GM21423 (cell line): ENCODE results near the gene COL5A1.

ENCODE experiments used
- ATAC-seq: cut with Tn5 transposase; IDR thresholded peaks from one replicate; pipeline ENCODE4 v1.9.1; 2021; ENCODE audit warnings: mild to moderate bottlenecking, moderate library complexity; ENCODE audit not compliant: unreplicated experiment

Gene COL5A1

GRCh38 chr9:134737842-134738580 lies 96.4 kb downstream of the COL5A1 start:
- ATAC-seq = no peak

- no peak for ATAC-seq
Measured at GRCh38 chr9:134738869-134739659, 97.5 kb downstream of the COL5A1 start.

GRCh38 chr9:134739660-134739968 lies 98.0 kb downstream of the COL5A1 start:
- ATAC-seq = no peak

- no peak for ATAC-seq
Measured at GRCh38 chr9:134740071-134740470, 98.5 kb downstream of the COL5A1 start.

- no peak for ATAC-seq
Measured at GRCh38 chr9:134741846-134742245, 100.2 kb downstream of the COL5A1 start.

- no peak for ATAC-seq
Measured at GRCh38 chr9:134742822-134743535, 101.4 kb downstream of the COL5A1 start.

- ATAC-seq = no peak
Measured at GRCh38 chr9:134743853-134744252, 102.2 kb downstream of the COL5A1 start.

GRCh38 chr9:134744385-134745295 lies 103.0 kb downstream of the COL5A1 start:
- ATAC-seq = no peak

- ATAC-seq = no peak
Measured at GRCh38 chr9:134747951-134748489, 106.4 kb downstream of the COL5A1 start.

- ATAC-seq = no peak
Measured at GRCh38 chr9:134748591-134748990, 107.0 kb downstream of the COL5A1 start.

- no peak for ATAC-seq
Measured at GRCh38 chr9:134750450-134751155, 109.0 kb downstream of the COL5A1 start.

GRCh38 chr9:134751622-134752021 lies 110.0 kb downstream of the COL5A1 start:
- ATAC-seq = no peak

GRCh38 chr9:134752471-134753168 lies 111.0 kb downstream of the COL5A1 start:
- no peak for ATAC-seq

- ATAC-seq = no peak
Measured at GRCh38 chr9:134753191-134753590, 111.6 kb downstream of the COL5A1 start.

- ATAC-seq = no peak
Measured at GRCh38 chr9:134755221-134755907, 113.8 kb downstream of the COL5A1 start.

- no peak for ATAC-seq
Measured at GRCh38 chr9:134756098-134756497, 114.5 kb downstream of the COL5A1 start.

- ATAC-seq = no peak
Measured at GRCh38 chr9:134757216-134757975, 115.8 kb downstream of the COL5A1 start.
